WTC11 (cell line): ENCODE data around the gene ATP11A. TPM values are rescaled to one million over a fixed set of nuclear protein-coding genes. Genes with fewer than 3 reads are reported as not detected.

ENCODE experiments used
- ATAC-seq: fragments of 200-7000 bp; cut with Tn5 transposase; 2 replicates; pipeline ENCODE4 v1.10.0; 2021; ENCODE audit warnings: mild to moderate bottlenecking, moderate library complexity
- CTCF ChIA-PET: fragments of 300-600 bp; sonication (Branson Sonifier 250); formaldehyde crosslinking; loops from one replicate; lab custom pipeline; 2021; ENCODE audit warnings: antibody characterized with exemption; lab: Charles Lee
- POLR2A ChIA-PET: fragments of 350-600 bp; sonication (Branson Sonifier 250); formaldehyde crosslinking; loops from one replicate; lab custom pipeline; 2021; ENCODE audit warnings: antibody characterized with exemption; lab: Charles Lee
- DNase-seq: peaks from one replicate; pipeline ENCODE4 v3.0.0; 2021; ENCODE audit warnings: low spot score
- H3K27ac Mint-ChIP-seq: 2 replicates; pipeline ENCODE4 v1.8.0; 2021; ENCODE audit warnings: mixed read lengths
- H3K27me3 Mint-ChIP-seq: 2 replicates; pipeline ENCODE4 v1.8.0; 2021; ENCODE audit warnings: low read depth, mild to moderate bottlenecking, moderate library complexity, mixed read lengths
- H3K36me3 Mint-ChIP-seq: 2 replicates; pipeline ENCODE4 v1.8.0; 2021; ENCODE audit warnings: mixed read lengths
- H3K4me1 Mint-ChIP-seq: 2 replicates; pipeline ENCODE4 v1.8.0; 2022; ENCODE audit warnings: mixed read lengths
- H3K4me3 Mint-ChIP-seq: 2 replicates; pipeline ENCODE4 v1.8.0; 2021; ENCODE audit warnings: mild to moderate bottlenecking, moderate library complexity, mixed read lengths
- H3K9me3 Mint-ChIP-seq: 2 replicates; pipeline ENCODE4 v1.8.0; 2021; ENCODE audit warnings: mixed read lengths
- ELF4 ChIP-seq: sonication (generic); formaldehyde crosslinking; IDR thresholded peaks from 2 replicates; pipeline ENCODE4 v1.8.1; 2022; ENCODE audit warnings: low read depth, mild to moderate bottlenecking, moderate library complexity, missing genetic modification reagents
- ESRRA ChIP-seq: sonication (generic); formaldehyde crosslinking; IDR thresholded peaks from 2 replicates; pipeline ENCODE4 v1.8.1; 2022; ENCODE audit warnings: mild to moderate bottlenecking, missing genetic modification reagents, borderline replicate concordance
- ETV6 ChIP-seq: sonication (generic); formaldehyde crosslinking; IDR thresholded peaks from 2 replicates; pipeline ENCODE4 v1.8.1; 2022; ENCODE audit warnings: mild to moderate bottlenecking, missing genetic modification reagents
- FOXK1 ChIP-seq: sonication (generic); formaldehyde crosslinking; IDR thresholded peaks from 2 replicates; pipeline ENCODE4 v1.8.0; 2022; ENCODE audit warnings: mild to moderate bottlenecking, moderate library complexity, missing genetic modification reagents
- GABPB1 ChIP-seq: sonication (generic); formaldehyde crosslinking; IDR thresholded peaks from 2 replicates; pipeline ENCODE4 v1.8.1; 2023; ENCODE audit warnings: mild to moderate bottlenecking, missing genetic modification reagents
- OVOL2 ChIP-seq: fragments of 250-450 bp; sonication (Bioruptor Pico); IDR thresholded peaks from 2 replicates; pipeline ENCODE4 v1.9.0; 2021; ENCODE audit warnings: mild to moderate bottlenecking, borderline replicate concordance
- SOX15 ChIP-seq: fragments of 250-450 bp; sonication (Bioruptor Pico); IDR thresholded peaks from 2 replicates; pipeline ENCODE4 v1.9.0; 2021; ENCODE audit warnings: mild to moderate bottlenecking
- SP1 ChIP-seq: sonication (generic); formaldehyde crosslinking; conservative IDR thresholded peaks from 2 replicates; pipeline ENCODE4 v1.8.1; 2022; ENCODE audit warnings: missing genetic modification reagents
- TCF7 ChIP-seq: sonication (generic); formaldehyde crosslinking; IDR thresholded peaks from 2 replicates; pipeline ENCODE4 v1.8.0; 2022; ENCODE audit warnings: mild to moderate bottlenecking, low read depth, missing genetic modification reagents, moderate library complexity
- ZNF121 ChIP-seq: sonication (generic); formaldehyde crosslinking; IDR thresholded peaks from 2 replicates; pipeline ENCODE4 v1.8.0; 2023; ENCODE audit warnings: missing genetic modification reagents
- ZNF138 ChIP-seq: sonication (generic); formaldehyde crosslinking; conservative IDR thresholded peaks from 2 replicates; pipeline ENCODE4 v1.8.1; 2022; ENCODE audit warnings: mild to moderate bottlenecking, moderate library complexity, missing genetic modification reagents
- ZNF263 ChIP-seq: sonication (generic); formaldehyde crosslinking; IDR thresholded peaks from 2 replicates; pipeline ENCODE4 v1.8.1; 2022; ENCODE audit warnings: low read depth, mild to moderate bottlenecking, moderate library complexity, missing genetic modification reagents
- ZNF416 ChIP-seq: fragments of 250-450 bp; sonication (Bioruptor Pico); IDR thresholded peaks from 2 replicates; pipeline ENCODE4 v1.9.0; 2021; ENCODE audit warnings: mild to moderate bottlenecking, inconsistent platforms
- ZNF423 ChIP-seq: fragments of 250-450 bp; sonication (Bioruptor Pico); IDR thresholded peaks from 2 replicates; pipeline ENCODE4 v2.1.2; 2022; ENCODE audit warnings: mild to moderate bottlenecking, moderate library complexity
- total RNA-seq: library from RNA; stranded (reverse); gene quantifications from 3 replicates; pipeline ENCODE4 v1.2.3, GENCODE V29; 2021
- TF ChIP-seq, protein P1 (sequence below): sonication (generic); formaldehyde crosslinking; IDR thresholded peaks from 2 replicates; pipeline ENCODE4 v1.8.1; 2023; ENCODE audit warnings: mild to moderate bottlenecking, missing genetic modification reagents, borderline replicate concordance
- TF ChIP-seq, protein P2 (sequence below): sonication (generic); formaldehyde crosslinking; IDR thresholded peaks from 2 replicates; pipeline ENCODE4 v1.8.1; 2022; ENCODE audit warnings: missing genetic modification reagents, borderline replicate concordance
- TF ChIP-seq, protein P3 (sequence below): sonication (generic); formaldehyde crosslinking; IDR thresholded peaks from 2 replicates; pipeline ENCODE4 v1.8.0; 2023; ENCODE audit warnings: mild to moderate bottlenecking, missing genetic modification reagents
- TF ChIP-seq, protein P4 (sequence below): sonication (generic); formaldehyde crosslinking; IDR thresholded peaks from 2 replicates; pipeline ENCODE4 v1.8.1; 2023; ENCODE audit warnings: mild to moderate bottlenecking, moderate library complexity, missing genetic modification reagents

ATP11A gene
- total RNA-seq, 1 experiment from 2014 or later: 100 TPM

DNA sequence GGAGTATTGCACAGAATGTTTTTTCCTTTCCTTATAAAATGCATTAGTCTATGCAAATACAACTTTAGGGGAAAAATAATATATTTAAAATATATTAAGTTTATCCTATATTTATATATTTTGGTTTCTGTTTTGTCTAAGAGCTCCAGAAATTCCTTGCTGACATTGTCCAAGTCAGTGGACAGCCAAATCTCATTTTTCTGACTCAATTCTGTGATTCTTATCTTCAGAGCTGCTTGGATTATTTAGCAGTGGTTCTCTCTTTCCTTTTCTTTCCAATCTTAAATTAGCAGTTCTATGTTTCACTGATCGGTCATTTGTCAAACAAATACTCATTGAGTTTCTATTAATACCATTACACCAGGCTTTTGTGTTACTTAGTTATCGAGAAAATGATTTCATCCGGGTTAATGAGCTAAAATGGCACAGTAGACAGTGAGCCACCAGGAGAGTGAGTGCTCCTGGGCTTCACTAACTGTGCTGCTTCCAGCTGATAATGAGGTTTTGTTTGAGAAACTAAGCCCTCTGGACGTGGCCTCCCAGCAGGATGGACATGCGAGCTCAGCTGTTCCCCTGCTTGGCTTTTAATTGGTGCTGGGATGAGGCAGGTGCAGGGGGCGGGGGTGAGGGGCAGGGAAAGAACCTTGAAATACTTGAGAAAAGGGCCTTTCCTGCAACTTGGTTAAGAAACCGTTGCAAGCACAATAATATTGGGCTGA, 44.0 kb downstream of the ATP11A start:
- no peaks in the 10 kb centered on the region for H3K9me3 Mint-ChIP-seq
- no peaks in the 10 kb centered on the region for H3K27me3 Mint-ChIP-seq
- no peaks in the 10 kb centered on the region for H3K36me3 Mint-ChIP-seq
- peak overlapping the region; percentile 53 for H3K4me3 Mint-ChIP-seq
- peak overlapping the region; percentile 100 for H3K27ac Mint-ChIP-seq
- ATAC-seq: peak; percentile 74
- ChIA-PET CTCF (interaction anchor here (0.9 to 1.9 kb wide), 6 partner anchors 22 to 296 kb away, joined by 3 to 13 read pairs (median 4); partner anchors contain the start of gene ATP11A), POLR2A (interaction anchor here (1.3 to 1.4 kb wide), 2 partner anchors 9 to 22 kb away, joined by 4 to 10 read pairs; no protein-coding TSS in a partner anchor)
- peak; percentile 62; the same call in 1 of the 2 replicates for TF ChIP-seq ETV6 (CRISPR knock-in tag)
- 0 out of 2 replicates have a peak, but pooled peaks have one; percentile 28 for TF ChIP-seq ZNF416
- TF ChIP-seq ZNF423: peak; percentile 55
- TF ChIP-seq ZNF138 (CRISPR knock-in tag): no peak
- TF ChIP-seq SP1: peak; percentile 49; the same call in 1 of the 2 replicates
- H3K4me1 Mint-ChIP-seq: peaks cover 96% of the 10 kb centered on the region
- DNase-seq: peak; percentile 77

DNA sequence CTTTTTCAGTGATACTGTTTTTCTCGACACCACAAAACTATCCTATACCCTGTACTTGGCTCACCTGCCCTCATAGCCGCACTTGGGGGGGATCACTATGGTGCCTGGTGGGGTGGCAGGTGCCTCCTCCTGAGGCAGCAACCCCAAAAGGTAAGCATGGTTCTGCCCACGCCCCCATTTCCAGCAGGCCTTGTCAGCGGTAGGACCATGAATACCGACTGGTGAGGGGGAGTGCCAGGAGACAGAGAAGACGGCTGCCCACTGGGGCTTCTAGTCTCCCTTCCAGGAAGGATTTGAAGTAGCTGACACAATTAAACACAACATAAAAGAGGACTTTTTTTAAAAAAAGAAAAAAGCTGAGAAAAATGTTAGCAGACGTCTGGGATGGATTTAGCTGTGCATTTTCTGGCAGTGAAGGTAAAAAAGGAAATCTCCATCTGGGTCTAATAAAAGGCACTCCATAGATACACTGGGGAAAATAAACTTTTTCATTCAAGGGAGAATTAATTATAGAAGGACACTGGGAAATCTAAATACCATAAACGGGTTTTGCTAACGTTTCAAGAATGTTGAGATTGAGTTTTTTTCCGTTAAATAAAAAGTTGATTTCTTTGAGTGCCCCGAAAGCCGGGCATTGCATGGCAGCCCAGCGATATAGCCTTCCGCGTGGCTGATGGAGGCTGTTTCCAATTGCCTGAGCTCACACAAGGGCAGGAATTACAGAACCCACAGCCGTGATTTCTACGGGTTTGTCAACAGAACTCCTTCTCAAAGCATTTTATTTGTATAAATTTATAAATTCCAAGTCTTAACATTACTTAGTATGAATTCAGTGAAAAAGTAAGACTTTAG, 45.1 kb downstream of the ATP11A start:
- DNase-seq (no peak), ATAC-seq (no peak)
- Mint-ChIP-seq H3K27ac (peak overlapping the region; percentile 100), H3K36me3 (no peaks in the 10 kb centered on the region)
- TF ChIP-seq, protein P1, sequence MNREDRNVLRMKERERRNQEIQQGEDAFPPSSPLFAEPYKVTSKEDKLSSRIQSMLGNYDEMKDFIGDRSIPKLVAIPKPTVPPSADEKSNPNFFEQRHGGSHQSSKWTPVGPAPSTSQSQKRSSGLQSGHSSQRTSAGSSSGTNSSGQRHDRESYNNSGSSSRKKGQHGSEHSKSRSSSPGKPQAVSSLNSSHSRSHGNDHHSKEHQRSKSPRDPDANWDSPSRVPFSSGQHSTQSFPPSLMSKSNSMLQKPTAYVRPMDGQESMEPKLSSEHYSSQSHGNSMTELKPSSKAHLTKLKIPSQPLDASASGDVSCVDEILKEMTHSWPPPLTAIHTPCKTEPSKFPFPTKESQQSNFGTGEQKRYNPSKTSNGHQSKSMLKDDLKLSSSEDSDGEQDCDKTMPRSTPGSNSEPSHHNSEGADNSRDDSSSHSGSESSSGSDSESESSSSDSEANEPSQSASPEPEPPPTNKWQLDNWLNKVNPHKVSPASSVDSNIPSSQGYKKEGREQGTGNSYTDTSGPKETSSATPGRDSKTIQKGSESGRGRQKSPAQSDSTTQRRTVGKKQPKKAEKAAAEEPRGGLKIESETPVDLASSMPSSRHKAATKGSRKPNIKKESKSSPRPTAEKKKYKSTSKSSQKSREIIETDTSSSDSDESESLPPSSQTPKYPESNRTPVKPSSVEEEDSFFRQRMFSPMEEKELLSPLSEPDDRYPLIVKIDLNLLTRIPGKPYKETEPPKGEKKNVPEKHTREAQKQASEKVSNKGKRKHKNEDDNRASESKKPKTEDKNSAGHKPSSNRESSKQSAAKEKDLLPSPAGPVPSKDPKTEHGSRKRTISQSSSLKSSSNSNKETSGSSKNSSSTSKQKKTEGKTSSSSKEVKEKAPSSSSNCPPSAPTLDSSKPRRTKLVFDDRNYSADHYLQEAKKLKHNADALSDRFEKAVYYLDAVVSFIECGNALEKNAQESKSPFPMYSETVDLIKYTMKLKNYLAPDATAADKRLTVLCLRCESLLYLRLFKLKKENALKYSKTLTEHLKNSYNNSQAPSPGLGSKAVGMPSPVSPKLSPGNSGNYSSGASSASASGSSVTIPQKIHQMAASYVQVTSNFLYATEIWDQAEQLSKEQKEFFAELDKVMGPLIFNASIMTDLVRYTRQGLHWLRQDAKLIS (CRISPR knock-in tag): no peak
- TF ChIP-seq, all 79 proteins: peak for 0
- Mint-ChIP-seq H3K4me3 (peak overlapping the region; percentile 53), H3K27me3 (no peaks in the 10 kb centered on the region), H3K9me3 (peaks cover 5% of the 10 kb centered on the region; the same call in 1 of the 2 replicates), H3K4me1 (peaks cover 96% of the 10 kb centered on the region)
- ChIA-PET CTCF (interaction anchor here (1.2 kb wide), 1 partner anchor 44 kb away, joined by 3 read pairs; the partner anchor contains the start of gene ATP11A), POLR2A (interaction anchor here (1.4 kb wide), 1 partner anchor 23 kb away, joined by 10 read pairs; no protein-coding TSS in a partner anchor)

DNA sequence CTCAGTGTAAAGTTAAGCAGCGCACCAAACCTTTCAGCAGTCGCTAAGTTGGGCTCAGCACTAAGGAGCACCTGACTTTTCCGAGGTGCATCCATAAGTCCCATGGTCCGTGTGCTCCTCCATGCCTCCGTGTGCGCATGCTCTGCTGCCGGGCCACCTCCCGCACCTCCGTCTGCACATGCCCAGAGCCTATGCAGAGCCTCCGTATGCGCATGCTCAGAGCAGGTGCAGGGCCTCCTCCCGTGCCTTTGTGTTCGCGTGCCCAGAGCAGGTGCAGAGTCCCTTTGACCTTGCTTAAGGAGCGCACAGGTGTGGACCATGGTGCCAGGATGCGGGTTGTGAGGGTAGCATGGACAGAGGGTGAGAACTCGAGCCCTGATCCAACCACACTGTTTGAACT, 46.0 kb downstream of the ATP11A start:
- ChIA-PET POLR2A (no interaction called here), CTCF (interaction anchor here (1.2 kb wide), 1 partner anchor 24 kb away, joined by 3 read pairs; no protein-coding TSS in a partner anchor)
- Mint-ChIP-seq H3K4me1 (peaks cover 93% of the 10 kb centered on the region), H3K27ac (peak overlapping the region; percentile 88), H3K9me3 (peaks cover 5% of the 10 kb centered on the region; the same call in 1 of the 2 replicates), H3K27me3 (no peaks in the 10 kb centered on the region), H3K36me3 (no peaks in the 10 kb centered on the region), H3K4me3 (no peak overlapping the region)
- ATAC-seq (peak; percentile 56), DNase-seq (peak; percentile 73)
- TF ChIP-seq TCF7 (CRISPR knock-in tag): no peak
- TF ChIP-seq ELF4 (CRISPR knock-in tag): no peak
- TF ChIP-seq SOX15 (CRISPR knock-in tag): no peak
- no peak for TF ChIP-seq OVOL2 (CRISPR knock-in tag)
- TF ChIP-seq ZNF263 (CRISPR knock-in tag): peak; percentile 40; the same call in 1 of the 2 replicates
- no peak for TF ChIP-seq GABPB1 (CRISPR knock-in tag)
- TF ChIP-seq FOXK1: peak; percentile 68
- TF ChIP-seq, protein P2, sequence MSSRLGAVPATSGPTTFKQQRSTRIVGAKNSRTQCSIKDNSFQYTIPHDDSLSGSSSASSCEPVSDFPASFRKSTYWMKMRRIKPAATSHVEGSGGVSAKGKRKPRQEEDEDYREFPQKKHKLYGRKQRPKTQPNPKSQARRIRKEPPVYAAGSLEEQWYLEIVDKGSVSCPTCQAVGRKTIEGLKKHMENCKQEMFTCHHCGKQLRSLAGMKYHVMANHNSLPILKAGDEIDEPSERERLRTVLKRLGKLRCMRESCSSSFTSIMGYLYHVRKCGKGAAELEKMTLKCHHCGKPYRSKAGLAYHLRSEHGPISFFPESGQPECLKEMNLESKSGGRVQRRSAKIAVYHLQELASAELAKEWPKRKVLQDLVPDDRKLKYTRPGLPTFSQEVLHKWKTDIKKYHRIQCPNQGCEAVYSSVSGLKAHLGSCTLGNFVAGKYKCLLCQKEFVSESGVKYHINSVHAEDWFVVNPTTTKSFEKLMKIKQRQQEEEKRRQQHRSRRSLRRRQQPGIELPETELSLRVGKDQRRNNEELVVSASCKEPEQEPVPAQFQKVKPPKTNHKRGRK (CRISPR knock-in tag): no peak
- TF ChIP-seq, protein P3, sequence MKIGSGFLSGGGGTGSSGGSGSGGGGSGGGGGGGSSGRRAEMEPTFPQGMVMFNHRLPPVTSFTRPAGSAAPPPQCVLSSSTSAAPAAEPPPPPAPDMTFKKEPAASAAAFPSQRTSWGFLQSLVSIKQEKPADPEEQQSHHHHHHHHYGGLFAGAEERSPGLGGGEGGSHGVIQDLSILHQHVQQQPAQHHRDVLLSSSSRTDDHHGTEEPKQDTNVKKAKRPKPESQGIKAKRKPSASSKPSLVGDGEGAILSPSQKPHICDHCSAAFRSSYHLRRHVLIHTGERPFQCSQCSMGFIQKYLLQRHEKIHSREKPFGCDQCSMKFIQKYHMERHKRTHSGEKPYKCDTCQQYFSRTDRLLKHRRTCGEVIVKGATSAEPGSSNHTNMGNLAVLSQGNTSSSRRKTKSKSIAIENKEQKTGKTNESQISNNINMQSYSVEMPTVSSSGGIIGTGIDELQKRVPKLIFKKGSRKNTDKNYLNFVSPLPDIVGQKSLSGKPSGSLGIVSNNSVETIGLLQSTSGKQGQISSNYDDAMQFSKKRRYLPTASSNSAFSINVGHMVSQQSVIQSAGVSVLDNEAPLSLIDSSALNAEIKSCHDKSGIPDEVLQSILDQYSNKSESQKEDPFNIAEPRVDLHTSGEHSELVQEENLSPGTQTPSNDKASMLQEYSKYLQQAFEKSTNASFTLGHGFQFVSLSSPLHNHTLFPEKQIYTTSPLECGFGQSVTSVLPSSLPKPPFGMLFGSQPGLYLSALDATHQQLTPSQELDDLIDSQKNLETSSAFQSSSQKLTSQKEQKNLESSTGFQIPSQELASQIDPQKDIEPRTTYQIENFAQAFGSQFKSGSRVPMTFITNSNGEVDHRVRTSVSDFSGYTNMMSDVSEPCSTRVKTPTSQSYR: no peak
- TF ChIP-seq ESRRA (CRISPR knock-in tag): peak; percentile 88; the same call in 1 of the 2 replicates
- TF ChIP-seq ZNF121: peak; percentile 56; the same call in 1 of the 2 replicates
- TF ChIP-seq, protein P4, sequence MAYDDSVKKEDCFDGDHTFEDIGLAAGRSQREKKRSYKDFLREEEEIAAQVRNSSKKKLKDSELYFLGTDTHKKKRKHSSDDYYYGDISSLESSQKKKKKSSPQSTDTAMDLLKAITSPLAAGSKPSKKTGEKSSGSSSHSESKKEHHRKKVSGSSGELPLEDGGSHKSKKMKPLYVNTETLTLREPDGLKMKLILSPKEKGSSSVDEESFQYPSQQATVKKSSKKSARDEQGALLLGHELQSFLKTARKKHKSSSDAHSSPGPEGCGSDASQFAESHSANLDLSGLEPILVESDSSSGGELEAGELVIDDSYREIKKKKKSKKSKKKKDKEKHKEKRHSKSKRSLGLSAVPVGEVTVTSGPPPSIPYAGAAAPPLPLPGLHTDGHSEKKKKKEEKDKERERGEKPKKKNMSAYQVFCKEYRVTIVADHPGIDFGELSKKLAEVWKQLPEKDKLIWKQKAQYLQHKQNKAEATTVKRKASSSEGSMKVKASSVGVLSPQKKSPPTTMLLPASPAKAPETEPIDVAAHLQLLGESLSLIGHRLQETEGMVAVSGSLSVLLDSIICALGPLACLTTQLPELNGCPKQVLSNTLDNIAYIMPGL (CRISPR knock-in tag): no peak
